ENCODE data around the gene CD69.

DNA sequence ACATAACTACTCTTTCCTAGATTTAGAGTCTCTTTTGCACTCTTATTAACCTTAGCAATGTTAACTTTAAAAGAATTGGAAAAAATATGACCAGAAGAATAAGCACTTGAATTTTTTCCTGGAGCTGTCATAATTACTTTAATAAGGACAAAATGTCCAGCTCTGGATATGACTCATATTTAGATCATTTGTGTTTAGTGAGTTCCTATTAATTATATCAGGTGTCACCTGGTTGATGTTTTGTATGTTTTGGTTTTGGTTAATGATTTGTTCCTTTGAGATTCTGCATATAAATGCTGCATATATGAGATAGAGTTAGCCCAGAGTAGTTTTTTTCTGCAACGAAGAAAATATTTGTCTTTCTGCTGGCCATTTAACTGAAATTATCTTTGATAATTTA, 32.9 kb downstream of the CD69 start:
- no peak for TF ChIP-seq EZH2 (IDR thresholded peaks at IDR 0.05; ENCODE audit: insufficient read depth, poor library complexity, severe bottlenecking)
- TF ChIP-seq EZH2phosphoT487 (IDR thresholded peaks at IDR 0.05; ENCODE audit: insufficient read depth, low read depth) = no peak

All from GM23248 (cell line).